HepG2 (cell line): ENCODE measurements around the gene THRA. TPM values are rescaled to one million over a fixed set of nuclear protein-coding genes. Genes with fewer than 3 reads are reported as not detected.
A peak's percentile ranks its signal among the peaks of the same experiment; 100 is the strongest.

ENCODE experiments used
- CCDC6 ChIP-seq: sonication (generic); formaldehyde crosslinking; IDR thresholded peaks from 2 replicates; pipeline ENCODE4 v1.8.1; 2022; ENCODE audit warnings: mild to moderate bottlenecking, missing genetic modification reagents, moderate library complexity
- RFX5 ChIP-seq: IDR thresholded peaks from 2 replicates; pipeline ENCODE4 v1.6.1; 2011; ENCODE audit warnings: low read depth, low read length, improper control_type of control experiment
- RORA ChIP-seq: sonication (generic); formaldehyde crosslinking; IDR thresholded peaks from 2 replicates; pipeline ENCODE4 v1.5.0; 2020; ENCODE audit warnings: mild to moderate bottlenecking, missing genetic modification reagents, moderate library complexity
- SMC3 ChIP-seq: IDR thresholded peaks from 2 replicates; pipeline ENCODE4 v1.6.1; 2011; ENCODE audit warnings: low read length, improper control_type of control experiment
- TAF15 ChIP-seq: fragments of 200-400 bp; formaldehyde crosslinking; IDR thresholded peaks from one replicate; pipeline ENCODE4 v1.6.1; 2018; ENCODE audit warnings: mild to moderate bottlenecking, low read depth, low read length; ENCODE audit not compliant: poor library complexity, severe bottlenecking
- TFDP2 ChIP-seq: sonication (generic); formaldehyde crosslinking; IDR thresholded peaks from 2 replicates; pipeline ENCODE4 v1.4.0; 2020; ENCODE audit warnings: missing genetic modification reagents
- TRIM22 ChIP-seq: fragments of 450-650 bp; IDR thresholded peaks from 2 replicates; pipeline ENCODE4 v1.6.1; 2017
- YEATS4 ChIP-seq: sonication (generic); formaldehyde crosslinking; IDR thresholded peaks from 2 replicates; pipeline ENCODE4 v1.4.0; 2020; ENCODE audit warnings: missing genetic modification reagents, borderline replicate concordance
- ZBTB3 ChIP-seq: sonication (generic); formaldehyde crosslinking; IDR thresholded peaks from 2 replicates; pipeline ENCODE4 v1.4.0; 2020; ENCODE audit warnings: low read depth, mild to moderate bottlenecking, moderate library complexity, missing genetic modification reagents, borderline replicate concordance
- ZNF501 ChIP-seq: sonication (generic); formaldehyde crosslinking; IDR thresholded peaks from 2 replicates; pipeline ENCODE4 v1.5.1; 2020; ENCODE audit warnings: mild to moderate bottlenecking, moderate library complexity, missing genetic modification reagents
- ZNF512 ChIP-seq: sonication (generic); formaldehyde crosslinking; IDR thresholded peaks from 2 replicates; pipeline ENCODE4 v1.4.0; 2020; ENCODE audit warnings: mild to moderate bottlenecking, missing genetic modification reagents
- ZNF530 ChIP-seq: sonication (generic); formaldehyde crosslinking; IDR thresholded peaks from 2 replicates; pipeline ENCODE4 v1.5.0; 2020; ENCODE audit warnings: low read depth, mild to moderate bottlenecking, missing genetic modification reagents
- ZNF557 ChIP-seq: sonication (generic); formaldehyde crosslinking; IDR thresholded peaks from 2 replicates; pipeline ENCODE4 v1.4.0; 2020; ENCODE audit warnings: missing genetic modification reagents
- ZNF670 ChIP-seq: sonication (generic); formaldehyde crosslinking; IDR thresholded peaks from 2 replicates; pipeline ENCODE4 v1.8.0; 2022; ENCODE audit warnings: mild to moderate bottlenecking, missing genetic modification reagents, borderline replicate concordance
- polyA plus RNA-seq, 8 experiments: library from polyadenylated mRNA; depleted of rRNA in 3 of 8; stranded (reverse) in 7 of 8; unstranded in 1 of 8; fragments of >200 nt; fragmentation: Illumina TruSeq in 4 of 8; extraction: Trizol in 4 of 8; gene quantifications; 2 replicates each; pipeline versions ENCODE4 v1.2.1 to v1.2.3, GENCODE V29; 2011 to 2016; ENCODE audit warnings: low read depth in 4 of 8, missing spikeins in 1 of 8, mixed read lengths in 1 of 8; ENCODE audit not compliant: insufficient read depth in 1 of 8
- total RNA-seq, 5 experiments: library from RNA; depleted of rRNA; stranded (reverse); fragments of >200 nt; fragmentation: Illumina TruSeq; extraction: Trizol; gene quantifications; 2 replicates each; pipeline ENCODE4 v1.2.3, GENCODE V29; 2016; ENCODE audit warnings: low read depth in 1 of 5
- TF ChIP-seq, protein P1 (sequence below): sonication (generic); formaldehyde crosslinking; IDR thresholded peaks from 2 replicates; pipeline ENCODE4 v1.4.0; 2020; ENCODE audit warnings: missing genetic modification reagents, low read depth, mild to moderate bottlenecking, borderline replicate concordance
- TF ChIP-seq, protein P2 (sequence below): IDR thresholded peaks from 2 replicates; pipeline ENCODE4 v1.6.1; 2016; ENCODE audit warnings: missing biosample characterization, missing genetic modification reagents, low read depth
- TF ChIP-seq, protein P3 (sequence below): sonication (generic); formaldehyde crosslinking; IDR thresholded peaks from 2 replicates; pipeline ENCODE4 v1.5.0; 2020; ENCODE audit warnings: mild to moderate bottlenecking, missing genetic modification reagents

The THRA gene
- total and polyA plus RNA-seq, 2 of the 13 experiments (the other 11 are each of a cell fraction or from before 2014, with no cell fraction given), result 8.0 to 9.9 TPM

DNA sequence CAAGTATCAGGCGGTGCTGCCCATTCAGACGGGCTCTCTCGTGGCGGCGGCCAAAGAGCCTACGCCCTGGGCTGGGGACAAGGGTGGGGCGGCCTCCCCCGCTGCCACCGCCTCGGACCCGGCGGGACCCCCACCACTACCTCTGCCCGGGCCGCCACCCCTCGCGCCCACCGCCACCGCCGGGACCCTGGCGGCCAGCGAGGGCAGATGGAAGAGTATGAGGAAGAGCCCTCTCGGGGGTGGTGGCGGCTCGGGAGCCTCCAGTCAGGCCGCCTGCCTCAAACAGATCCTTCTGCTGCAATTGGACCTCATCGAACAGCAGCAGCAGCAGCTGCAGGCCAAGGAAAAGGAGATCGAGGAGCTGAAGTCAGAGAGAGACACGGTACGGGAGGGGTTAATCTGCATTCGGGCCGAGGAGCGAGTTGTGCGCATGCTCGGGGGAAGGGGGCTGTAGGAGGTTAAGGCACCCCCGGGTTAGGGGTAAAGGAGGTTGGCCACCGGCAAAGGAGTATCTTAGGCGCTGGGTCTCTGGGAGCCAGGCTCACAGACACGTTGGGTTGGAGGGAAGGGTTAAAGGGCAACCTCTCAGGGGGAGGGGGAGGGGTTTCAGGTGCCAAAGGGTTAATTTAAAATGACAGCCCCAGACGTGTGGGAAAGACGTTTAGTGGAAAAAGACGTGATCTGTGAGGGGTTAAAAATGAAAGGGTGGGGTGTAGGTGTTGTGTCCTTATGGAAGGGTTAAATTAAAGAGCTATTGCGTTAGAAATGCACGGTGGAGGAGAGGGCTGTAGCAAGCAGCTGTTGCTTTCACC lies 60.4 kb downstream of the THRA start (continued):
- TF ChIP-seq TFDP2 (CRISPR knock-in tag), result no peak
- peak; percentile 43 for TF ChIP-seq ZNF501
- TF ChIP-seq ZBTB3 (CRISPR knock-in tag), result 0 out of 2 replicates have a peak, but pooled peaks have one; percentile 3
- TF ChIP-seq YEATS4, result peak; percentile 26
- no peak for TF ChIP-seq RFX5
- TF ChIP-seq CCDC6 (CRISPR knock-in tag), result peak; percentile 16; the same call in 1 of the 2 replicates
- TF ChIP-seq, protein P1, sequence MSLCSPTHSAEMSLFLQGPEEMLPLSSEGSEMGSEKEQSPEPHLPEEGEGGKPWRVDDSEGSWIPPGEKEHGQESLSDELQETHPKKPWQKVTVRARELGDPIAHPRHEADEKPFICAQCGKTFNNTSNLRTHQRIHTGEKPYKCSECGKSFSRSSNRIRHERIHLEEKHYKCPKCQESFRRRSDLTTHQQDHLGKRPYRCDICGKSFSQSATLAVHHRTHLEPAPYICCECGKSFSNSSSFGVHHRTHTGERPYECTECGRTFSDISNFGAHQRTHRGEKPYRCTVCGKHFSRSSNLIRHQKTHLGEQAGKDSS, result no peak
- no peak for TF ChIP-seq RORA (CRISPR knock-in tag)
- TF ChIP-seq, protein P2, sequence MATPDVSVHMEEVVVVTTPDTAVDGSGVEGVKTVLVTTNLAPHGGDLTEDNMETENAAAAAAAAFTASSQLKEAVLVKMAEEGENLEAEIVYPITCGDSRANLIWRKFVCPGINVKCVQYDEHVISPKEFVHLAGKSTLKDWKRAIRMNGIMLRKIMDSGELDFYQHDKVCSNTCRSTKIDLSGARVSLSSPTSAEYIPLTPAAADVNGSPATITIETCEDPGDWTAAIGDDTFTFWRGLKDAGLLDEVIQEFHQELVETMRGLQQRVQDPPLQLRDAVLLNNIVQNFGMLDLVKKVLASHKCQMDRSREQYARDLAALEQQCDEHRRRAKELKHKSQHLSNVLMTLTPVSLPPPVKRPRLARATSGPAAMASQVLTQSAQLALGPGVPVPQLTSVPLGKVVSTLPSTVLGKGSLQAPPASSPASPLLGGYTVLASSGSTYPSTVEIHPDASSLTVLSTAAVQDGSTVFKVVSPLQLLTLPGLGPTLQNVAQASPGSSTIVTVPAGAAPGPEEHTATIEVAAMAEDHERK (CRISPR knock-in tag), result no peak
- TF ChIP-seq ZNF670, result 0 out of 2 replicates have a peak, but pooled peaks have one; percentile 69
- TF ChIP-seq ZNF557 (CRISPR knock-in tag), result no peak
- TF ChIP-seq, protein P3, sequence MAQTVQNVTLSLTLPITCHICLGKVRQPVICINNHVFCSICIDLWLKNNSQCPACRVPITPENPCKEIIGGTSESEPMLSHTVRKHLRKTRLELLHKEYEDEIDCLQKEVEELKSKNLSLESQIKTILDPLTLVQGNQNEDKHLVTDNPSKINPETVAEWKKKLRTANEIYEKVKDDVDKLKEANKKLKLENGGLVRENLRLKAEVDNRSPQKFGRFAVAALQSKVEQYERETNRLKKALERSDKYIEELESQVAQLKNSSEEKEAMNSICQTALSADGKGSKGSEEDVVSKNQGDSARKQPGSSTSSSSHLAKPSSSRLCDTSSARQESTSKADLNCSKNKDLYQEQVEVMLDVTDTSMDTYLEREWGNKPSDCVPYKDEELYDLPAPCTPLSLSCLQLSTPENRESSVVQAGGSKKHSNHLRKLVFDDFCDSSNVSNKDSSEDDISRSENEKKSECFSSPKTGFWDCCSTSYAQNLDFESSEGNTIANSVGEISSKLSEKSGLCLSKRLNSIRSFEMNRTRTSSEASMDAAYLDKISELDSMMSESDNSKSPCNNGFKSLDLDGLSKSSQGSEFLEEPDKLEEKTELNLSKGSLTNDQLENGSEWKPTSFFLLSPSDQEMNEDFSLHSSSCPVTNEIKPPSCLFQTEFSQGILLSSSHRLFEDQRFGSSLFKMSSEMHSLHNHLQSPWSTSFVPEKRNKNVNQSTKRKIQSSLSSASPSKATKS (CRISPR knock-in tag), result peak; percentile 90; the same call in 1 of the 2 replicates
- TF ChIP-seq ZNF530 (CRISPR knock-in tag), result no peak
- TF ChIP-seq ZNF512, result no peak
- TF ChIP-seq TRIM22, result no peak
- TF ChIP-seq TAF15, result no peak
- TF ChIP-seq SMC3, result no peak
